ENCODE measurements around the gene TOMM20L.
A peak's percentile ranks its signal among the peaks of the same experiment; 100 is the strongest.
"Not testable (repeated sequence)": the region's sequence is repeated elsewhere in the genome, so short reads cannot be mapped to it uniquely, and the experiment has no call there.

The TOMM20L gene

GRCh38 chr14:58395812-58396788, at the start of gene TOMM20L:
Gene TOMM20L (plus strand): TSS chr14:58395930. CDS start chr14:58395958, 28 bp downstream.
- peak within 1 kb of the TSS; percentile 99 for H2AFZ ChIP-seq
- peak; percentile 77 for TF ChIP-seq CTCF (IDR thresholded peaks at IDR 0.05)
- H3K9me3 ChIP-seq (ENCODE audit: control insufficient read depth, low read length) = no peaks in the 10 kb centered on the region
- peak within 1 kb of the TSS; percentile 45 for H3K4me3 ChIP-seq (ENCODE audit: low read depth, low read length)
- H3K4me1 ChIP-seq = no peaks in the 10 kb centered on the region
- no peaks in the 10 kb centered on the region for H3K79me2 ChIP-seq
- no peak within 1 kb of the TSS for H3K9ac ChIP-seq
- H3K4me2 ChIP-seq (ENCODE audit: low read length) = peak within 1 kb of the TSS; percentile 67
- no peaks in the 10 kb centered on the region for H3K36me3 ChIP-seq (ENCODE audit: control insufficient read depth, insufficient read depth, low read length)
- peak within 1 kb of the TSS; percentile 74 for H3K27ac ChIP-seq
- H3K27me3 ChIP-seq (ENCODE audit: control insufficient read depth, insufficient read depth, low read length) = no peaks in the 10 kb centered on the region

GRCh38 chr14:58353516-58354299, 42.0 kb upstream of the TOMM20L start:
- Histone ChIP-seq H3K4me2 (ENCODE audit: low read length) (no peak overlapping the region), H2AFZ (no peak overlapping the region), H3K9me3 (ENCODE audit: control insufficient read depth, low read length) (no peaks in the 10 kb centered on the region), H3K27ac (no peak overlapping the region), H3K4me1 (no peaks in the 10 kb centered on the region), H3K27me3 (ENCODE audit: control insufficient read depth, insufficient read depth, low read length) (no peaks in the 10 kb centered on the region), H3K79me2 (peaks cover 6% of the 10 kb centered on the region), H3K9ac (no peak overlapping the region), H3K36me3 (ENCODE audit: control insufficient read depth, insufficient read depth, low read length) (no peaks in the 10 kb centered on the region), H3K4me3 (ENCODE audit: low read depth, low read length) (no peak overlapping the region)
- TF ChIP-seq CTCF (IDR thresholded peaks at IDR 0.05) = no peak

GRCh38 chr14:58354808-58355207, 40.9 kb upstream of the TOMM20L start:
- Histone ChIP-seq H3K4me3 (ENCODE audit: low read depth, low read length) (no peak overlapping the region), H3K36me3 (ENCODE audit: control insufficient read depth, insufficient read depth, low read length) (no peaks in the 10 kb centered on the region), H3K79me2 (peaks cover 6% of the 10 kb centered on the region), H3K9me3 (ENCODE audit: control insufficient read depth, low read length) (no peaks in the 10 kb centered on the region), H3K4me1 (no peaks in the 10 kb centered on the region), H3K4me2 (ENCODE audit: low read length) (no peak overlapping the region), H2AFZ (no peak overlapping the region), H3K9ac (no peak overlapping the region), H3K27me3 (ENCODE audit: control insufficient read depth, insufficient read depth, low read length) (no peaks in the 10 kb centered on the region), H3K27ac (no peak overlapping the region)
- TF ChIP-seq CTCF (IDR thresholded peaks at IDR 0.05) = no peak

- Histone ChIP-seq H3K4me2 (ENCODE audit: low read length) (no peak overlapping the region), H3K4me1 (no peaks in the 10 kb centered on the region), H3K9me3 (ENCODE audit: control insufficient read depth, low read length) (no peaks in the 10 kb centered on the region), H3K79me2 (peaks cover 4% of the 10 kb centered on the region), H3K36me3 (ENCODE audit: control insufficient read depth, insufficient read depth, low read length) (no peaks in the 10 kb centered on the region), H3K27me3 (ENCODE audit: control insufficient read depth, insufficient read depth, low read length) (no peaks in the 10 kb centered on the region), H3K27ac (no peak overlapping the region), H2AFZ (no peak overlapping the region), H3K9ac (no peak overlapping the region), H3K4me3 (ENCODE audit: low read depth, low read length) (no peak overlapping the region)
- no peak for TF ChIP-seq CTCF (IDR thresholded peaks at IDR 0.05)
These were observed 39.5 kb upstream of the TOMM20L start for GRCh38 chr14:58356268-58356667.

GRCh38 chr14:58362272-58362671, 33.5 kb upstream of the TOMM20L start:
- not testable (repeated sequence) for H3K4me2 ChIP-seq (ENCODE audit: low read length); H3K9me3 ChIP-seq (ENCODE audit: control insufficient read depth, low read length); H2AFZ ChIP-seq; H3K4me3 ChIP-seq (ENCODE audit: low read depth, low read length); H3K36me3 ChIP-seq (ENCODE audit: control insufficient read depth, insufficient read depth, low read length); H3K79me2 ChIP-seq; H3K9ac ChIP-seq; H3K27me3 ChIP-seq (ENCODE audit: control insufficient read depth, insufficient read depth, low read length); H3K27ac ChIP-seq; H3K4me1 ChIP-seq

Data from parathyroid adenoma (tissue), 2 donors.